ENCODE data around the gene ABTB1. TPM values are rescaled to one million over a fixed set of nuclear protein-coding genes. Genes with fewer than 3 reads are reported as not detected.

The ABTB1 gene
- total RNA-seq, 4 donors from 2014 or later: 19.5 to 114 (median 28.7) TPM

DNA sequence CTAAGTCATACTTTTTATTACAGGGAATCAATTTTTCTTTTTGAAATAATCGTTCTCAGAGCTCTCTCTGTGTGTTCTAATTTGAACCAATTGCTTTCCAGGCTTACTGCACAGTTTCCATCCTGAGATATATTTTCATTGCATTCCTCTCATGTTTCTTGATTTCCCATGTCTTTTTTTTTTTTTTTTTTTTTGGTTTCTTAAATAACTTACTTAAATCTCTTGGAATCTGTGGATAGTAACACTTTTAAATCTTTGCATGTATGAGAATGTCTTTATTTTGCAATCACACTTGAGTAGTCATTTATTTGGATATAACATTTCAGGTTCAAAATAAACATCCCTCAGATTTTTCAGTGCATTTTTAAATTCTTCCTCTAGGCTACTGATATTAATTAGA lies 14.5 kb upstream of the ABTB1 start:
- TF ChIP-seq CTCF (IDR thresholded peaks at IDR 0.05): no peak
- ATAC-seq (ENCODE audit: low FRiP score): no peak
- DNase-seq (ENCODE audit: low spot score): no peak

GRCh38 chr3:127660621-127661251 lies 12.0 kb upstream of the ABTB1 start:
- DNase-seq (ENCODE audit: low spot score) (no peak), ATAC-seq (ENCODE audit: low FRiP score) (no peak)
- TF ChIP-seq CTCF (IDR thresholded peaks at IDR 0.05): no peak

- DNase-seq (ENCODE audit: low spot score) (no peak), ATAC-seq (ENCODE audit: low FRiP score) (no peak)
- no peak for TF ChIP-seq CTCF (IDR thresholded peaks at IDR 0.05)
Observed at GRCh38 chr3:127661600-127661999, 11.2 kb upstream of the ABTB1 start.

- DNase-seq (ENCODE audit: low spot score): no peak
- ATAC-seq (ENCODE audit: low FRiP score): no peak
- no peak for TF ChIP-seq CTCF (IDR thresholded peaks at IDR 0.05)
Observed at GRCh38 chr3:127662001-127662469, 10.7 kb upstream of the ABTB1 start.

DNA sequence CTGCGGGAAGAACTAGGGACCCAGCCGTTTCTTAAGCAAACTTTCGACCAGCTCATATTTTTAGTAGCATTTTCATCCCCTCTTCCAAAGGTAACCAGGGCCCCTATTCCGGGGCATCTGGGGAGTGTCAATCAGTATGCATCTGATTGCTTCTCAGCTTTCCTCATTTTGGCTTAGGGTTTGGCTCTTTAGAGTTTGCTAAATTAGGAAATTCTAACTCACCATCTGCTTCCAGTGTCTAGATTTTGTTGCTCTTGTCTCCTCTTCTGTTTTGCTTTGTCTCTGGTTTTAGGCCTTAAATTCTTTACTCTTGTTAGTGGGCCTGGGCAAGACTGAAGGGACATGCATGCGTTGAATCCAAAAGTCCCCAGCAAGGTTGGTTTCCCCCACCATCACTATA lies 9.6 kb upstream of the ABTB1 start:
- ATAC-seq (ENCODE audit: low FRiP score) (no peak), DNase-seq (ENCODE audit: low spot score) (no peak)
- TF ChIP-seq CTCF (IDR thresholded peaks at IDR 0.05): no peak

DNA sequence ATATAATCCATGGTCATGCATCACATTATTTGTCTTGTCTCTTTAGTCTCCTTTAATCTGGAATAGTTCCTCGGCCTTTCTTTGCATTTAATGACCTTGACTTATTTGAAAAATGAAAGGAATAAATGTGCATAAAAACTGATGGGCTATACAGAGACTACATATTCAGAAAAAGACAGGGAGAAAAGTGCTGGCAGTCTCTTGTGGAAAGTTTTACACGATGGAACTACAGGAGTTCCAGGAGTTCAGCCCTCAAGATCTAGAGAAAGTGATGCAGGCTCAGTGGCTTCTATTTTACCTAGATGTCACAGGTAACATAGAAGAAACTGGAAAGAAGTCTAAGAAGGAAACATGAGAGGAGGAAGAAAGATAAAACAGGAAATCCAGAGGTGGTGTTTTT lies 7.6 kb upstream of the ABTB1 start:
- ATAC-seq (ENCODE audit: low FRiP score) (no peak), DNase-seq (ENCODE audit: low spot score) (no peak)
- TF ChIP-seq CTCF (IDR thresholded peaks at IDR 0.05): no peak

- TF ChIP-seq CTCF (IDR thresholded peaks at IDR 0.05): no peak
- ATAC-seq (ENCODE audit: low FRiP score) (no peak), DNase-seq (ENCODE audit: low spot score) (no peak)
Observed at GRCh38 chr3:127665586-127665985, 7.2 kb upstream of the ABTB1 start.

Measured in omental fat pad (tissue), 4 donors.